ENCODE results near the gene ACTL8.

ACTL8 gene

DNA sequence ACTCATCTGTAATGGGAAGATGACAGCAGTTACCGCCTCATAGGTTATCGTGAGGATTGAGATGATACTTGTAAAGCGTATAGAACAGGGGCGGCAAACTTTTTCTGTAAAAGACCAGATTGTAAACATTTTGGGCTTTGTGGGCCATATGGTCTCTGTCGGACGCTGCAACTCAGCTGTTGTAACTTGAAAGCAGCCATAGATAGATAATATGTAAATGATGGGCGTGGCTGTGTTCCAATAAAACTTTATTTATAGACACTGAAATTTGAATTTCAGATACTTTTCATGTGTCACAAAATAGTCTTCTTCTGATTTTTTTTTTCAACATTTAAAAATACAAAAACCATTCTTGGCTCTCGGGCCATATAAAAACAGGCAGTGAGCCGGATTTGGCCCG, 15.8 kb downstream of the ACTL8 start:
- DNase-seq (ENCODE audit: low read depth): no peak

DNA sequence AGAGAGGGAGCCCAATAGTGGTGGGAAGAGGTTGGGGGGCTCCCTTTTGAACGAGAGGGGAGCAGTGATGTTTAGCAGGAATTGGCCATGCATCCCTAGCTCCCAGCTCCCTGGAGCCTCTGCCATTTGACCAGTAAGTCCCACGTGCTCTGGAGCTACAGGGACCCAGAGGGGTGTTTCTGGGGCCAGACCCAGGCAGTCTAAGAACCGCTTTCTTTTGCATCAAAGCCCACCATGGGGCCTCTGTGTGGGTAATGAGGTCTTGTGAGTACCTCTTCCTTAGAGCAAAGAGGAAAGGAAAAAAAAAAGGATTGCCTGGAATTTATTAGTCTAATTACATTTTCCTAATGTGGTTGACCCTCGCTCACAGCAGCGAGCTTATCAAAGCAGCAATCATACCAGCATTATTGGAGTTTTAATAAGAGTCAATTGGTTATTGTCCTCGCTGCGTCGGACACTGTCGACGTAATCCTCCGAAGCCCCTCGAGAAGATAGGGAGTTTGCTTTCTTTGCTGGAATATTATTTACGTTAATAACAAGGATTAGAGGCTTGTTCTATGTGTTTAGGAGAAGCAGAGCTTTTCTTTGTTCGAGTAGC, 17.6 kb downstream of the ACTL8 start:
- no peak for DNase-seq (ENCODE audit: low read depth)

DNA sequence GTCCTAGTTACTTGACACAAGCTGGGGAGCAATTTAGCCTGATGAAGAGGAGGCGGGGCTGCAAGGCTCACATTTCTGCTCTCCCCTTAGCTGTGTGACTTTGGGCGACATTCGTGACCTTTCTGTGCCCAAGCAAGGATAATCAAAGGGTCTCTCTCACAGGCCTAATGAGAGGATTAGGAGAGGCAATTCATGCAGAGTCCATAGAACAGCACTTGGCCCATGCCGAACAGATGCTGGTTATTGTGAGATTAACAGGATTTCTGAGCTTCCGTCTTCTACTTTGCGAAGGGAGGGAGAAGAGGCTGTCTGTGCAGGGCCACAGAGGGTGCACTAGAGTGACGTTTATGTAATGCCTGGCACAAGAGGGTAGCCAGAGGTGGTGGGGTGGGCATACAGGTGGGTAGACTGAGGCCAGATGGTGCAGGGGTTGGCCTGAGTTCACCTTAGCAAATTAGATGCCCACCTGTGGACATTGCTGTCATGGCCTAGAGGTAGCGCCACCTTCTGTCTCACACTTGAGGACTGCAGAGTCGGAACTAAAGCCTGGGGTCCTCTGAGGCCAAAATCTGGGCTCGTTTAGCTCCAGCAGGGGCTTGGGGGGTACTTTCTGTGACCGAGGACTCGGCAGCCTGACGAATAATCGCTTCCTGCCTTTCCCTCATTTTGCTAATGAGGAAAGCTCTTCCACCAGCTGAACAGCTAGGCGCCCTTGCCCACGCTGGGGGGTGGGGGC, 18.6 kb downstream of the ACTL8 start:
- no peak for DNase-seq (ENCODE audit: low read depth)

DNA sequence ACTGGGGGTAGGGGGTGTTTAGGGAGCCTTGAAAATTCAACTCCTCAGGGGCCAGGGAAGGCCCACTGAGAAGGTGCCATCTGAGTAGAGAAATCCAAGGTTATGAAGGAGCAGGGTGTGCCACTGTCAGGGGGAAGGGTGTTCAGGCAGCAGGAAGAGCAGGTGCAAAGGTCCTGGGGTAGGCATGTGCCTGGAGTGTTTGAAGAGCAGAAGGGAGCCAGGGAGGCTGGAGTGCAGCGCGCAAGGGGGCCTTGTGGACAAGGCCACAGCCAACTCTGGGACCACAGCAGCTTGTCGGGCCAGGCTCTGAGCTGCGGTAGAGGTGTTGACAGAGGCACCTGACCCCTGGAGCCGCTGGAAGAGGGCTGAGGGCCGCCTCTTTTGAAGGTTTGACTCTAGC, 19.3 kb downstream of the ACTL8 start:
- no peak for DNase-seq (ENCODE audit: low read depth)

DNA sequence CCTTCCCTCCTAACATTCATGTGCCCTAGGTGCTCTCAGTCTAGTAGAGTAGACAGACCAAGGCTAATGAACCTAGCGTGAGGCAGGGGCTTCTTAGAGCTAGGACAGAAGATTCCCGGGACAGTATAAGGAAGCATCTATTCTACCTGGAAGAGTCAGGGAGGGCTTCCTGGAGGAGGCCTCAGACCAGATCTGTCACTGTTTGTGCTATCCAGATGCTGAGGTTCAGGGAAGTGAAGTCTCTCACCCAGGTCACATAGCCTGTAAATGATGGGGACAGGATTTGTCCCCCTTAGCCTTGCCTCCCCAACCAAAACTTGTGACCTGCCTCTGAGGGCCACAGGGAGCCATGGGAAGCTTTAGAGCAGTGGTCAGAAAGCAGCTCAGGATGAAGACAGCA, 20.7 kb downstream of the ACTL8 start:
- DNase-seq (ENCODE audit: low read depth): no peak

DNA sequence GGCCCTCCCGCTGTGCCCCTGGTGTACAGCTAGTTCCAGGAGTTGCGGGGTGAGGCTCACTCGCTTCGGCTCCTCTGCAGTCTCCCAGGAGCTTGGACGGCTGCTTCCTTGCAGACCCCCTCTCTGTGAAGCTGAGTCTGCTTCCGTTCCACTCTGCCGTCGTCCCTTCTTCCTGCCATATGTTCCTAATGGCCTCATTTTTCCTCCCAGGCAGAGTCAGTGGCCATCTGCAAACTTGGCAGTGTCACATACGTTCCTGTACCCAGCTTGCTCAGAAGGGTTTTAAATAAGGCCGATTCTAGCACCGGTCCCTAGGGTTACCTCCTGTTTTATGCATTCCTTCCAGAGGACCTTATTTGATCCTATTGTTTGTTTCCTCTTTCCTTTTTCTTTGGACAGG, 21.3 kb downstream of the ACTL8 start:
- no peak for DNase-seq (ENCODE audit: low read depth)

DNA sequence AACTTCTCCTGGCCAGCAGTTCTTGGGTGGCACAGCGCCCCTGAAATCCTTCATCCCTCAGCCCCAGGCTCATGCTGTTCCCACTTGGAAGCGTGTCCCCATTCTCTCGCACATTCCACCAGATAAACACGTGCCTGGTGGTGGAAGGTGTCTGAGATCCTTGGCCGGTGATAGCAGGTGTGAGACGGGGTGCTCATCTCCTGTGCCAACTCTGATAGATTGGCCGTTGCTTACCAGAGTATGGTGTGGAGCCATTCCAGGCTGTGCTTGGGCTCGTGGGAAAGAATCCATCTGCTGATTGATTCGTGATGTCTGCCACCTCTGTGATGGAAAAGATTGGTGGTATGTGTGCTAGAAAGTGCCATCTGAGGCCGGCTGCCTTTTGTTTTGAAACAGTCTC, 22.2 kb downstream of the ACTL8 start:
- DNase-seq (ENCODE audit: low read depth): no peak

DNA sequence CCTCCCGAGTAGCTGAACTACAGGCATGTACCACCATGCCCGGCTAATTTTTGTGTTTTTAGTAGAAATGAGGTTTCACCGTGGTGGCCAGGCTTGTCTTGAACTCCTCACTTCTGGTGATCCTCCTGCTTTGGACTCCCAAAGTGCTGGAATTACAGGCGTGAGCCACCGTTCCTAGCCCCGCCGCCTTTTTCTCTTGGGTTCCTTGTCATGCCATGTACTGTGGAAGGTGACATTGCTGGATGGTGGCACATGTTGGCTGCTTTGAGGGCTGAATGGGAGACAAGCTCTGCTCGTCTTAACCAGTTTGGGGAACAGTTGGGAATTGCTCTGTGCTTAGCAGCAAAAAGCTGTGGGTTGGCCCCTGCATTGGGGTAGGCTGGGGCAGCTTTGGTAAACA, 22.7 kb downstream of the ACTL8 start:
- DNase-seq (ENCODE audit: low read depth): no peak

DNA sequence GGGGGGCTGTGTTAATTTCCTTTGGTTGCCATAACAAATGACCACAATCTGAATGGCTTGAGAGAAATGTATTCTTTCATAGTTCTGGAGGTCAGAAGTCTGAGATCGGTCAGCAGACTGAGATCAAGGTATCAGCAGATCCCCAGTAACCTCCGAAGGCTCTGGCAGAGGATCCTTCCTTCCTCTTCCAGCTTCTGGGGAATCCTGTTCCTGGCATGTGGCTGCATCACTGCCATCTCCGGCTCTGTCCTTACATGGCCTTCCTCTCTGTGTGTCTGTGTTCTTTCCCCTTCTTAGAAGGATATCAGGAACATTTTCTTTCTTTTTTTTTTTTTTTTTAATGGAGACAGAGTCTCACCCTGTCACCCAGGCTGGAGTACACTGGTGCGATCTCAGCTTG, 25.8 kb downstream of the ACTL8 start:
- DNase-seq (ENCODE audit: low read depth): no peak

DNA sequence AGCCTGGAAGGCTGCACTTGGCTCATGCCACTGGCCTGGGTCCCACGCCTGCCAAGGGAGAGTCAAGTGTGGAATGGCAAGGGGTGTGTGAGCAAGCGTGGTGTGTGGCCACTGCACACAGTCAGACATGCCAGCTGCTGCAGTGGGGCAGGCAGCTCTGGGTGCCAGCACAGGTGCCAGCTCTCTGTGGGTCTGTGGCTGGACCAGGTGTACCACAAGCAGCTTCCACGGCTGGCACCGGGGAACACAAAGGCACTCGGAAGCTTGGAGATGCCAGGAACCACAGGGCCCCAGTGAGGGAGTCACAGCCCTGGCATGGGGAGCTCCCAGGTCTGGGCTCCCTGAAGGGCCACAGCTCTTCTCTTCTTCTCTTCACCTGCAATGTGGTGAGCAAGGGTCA, 34.8 kb downstream of the ACTL8 start:
- no peak for DNase-seq (ENCODE audit: low read depth)

DNA sequence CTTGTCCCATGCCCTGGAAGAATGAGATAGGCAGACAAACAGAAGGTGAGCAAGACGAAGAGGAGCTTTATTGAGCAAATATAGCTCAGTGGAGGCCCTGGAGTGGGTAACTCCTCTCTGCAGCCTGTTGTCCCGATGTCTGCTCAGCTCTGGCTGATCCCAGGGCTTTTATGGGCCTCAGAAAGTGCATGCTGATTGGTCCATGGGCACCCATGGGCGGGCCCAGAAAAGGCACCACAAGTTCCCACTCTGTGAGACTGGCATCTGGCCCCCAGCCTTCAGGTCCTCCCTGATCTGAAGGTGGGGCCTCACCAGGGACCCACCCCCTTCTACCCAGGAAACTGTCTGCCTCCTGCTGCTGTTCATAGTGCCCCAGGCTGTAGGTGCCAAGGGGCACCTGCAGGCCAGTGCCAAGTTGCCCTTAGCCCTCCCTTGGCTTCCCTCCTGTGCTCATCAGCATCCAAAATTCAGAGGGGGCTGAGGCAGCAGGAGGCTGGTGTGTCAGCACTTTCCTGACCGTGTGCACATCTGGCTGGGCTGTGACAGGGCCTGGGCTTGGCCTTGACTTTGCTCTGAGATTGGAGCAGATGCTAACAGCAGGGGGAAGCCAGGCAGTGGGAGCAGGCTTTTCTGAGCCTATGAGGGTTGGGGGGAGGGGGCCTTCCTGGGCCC, 35.4 kb downstream of the ACTL8 start:
- DNase-seq (ENCODE audit: low read depth): no peak

DNA sequence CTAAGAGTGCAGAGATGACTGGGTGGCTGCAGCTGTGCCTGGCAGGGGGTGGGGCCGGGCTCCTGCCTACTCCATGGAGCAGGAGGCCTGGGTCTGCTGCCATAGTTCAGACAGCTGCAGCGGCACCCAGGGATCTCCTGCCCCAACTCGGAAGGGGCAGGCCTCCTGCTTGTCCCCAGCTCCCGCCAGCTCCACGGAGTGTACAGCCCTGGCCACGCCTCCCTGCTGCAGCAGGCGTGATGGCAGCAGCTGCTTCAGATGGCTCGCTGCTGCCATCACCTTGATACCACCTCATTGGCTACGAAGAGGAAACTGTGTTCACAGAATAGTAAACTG, 35.9 kb downstream of the ACTL8 start:
- DNase-seq (ENCODE audit: low read depth): no peak

DNA sequence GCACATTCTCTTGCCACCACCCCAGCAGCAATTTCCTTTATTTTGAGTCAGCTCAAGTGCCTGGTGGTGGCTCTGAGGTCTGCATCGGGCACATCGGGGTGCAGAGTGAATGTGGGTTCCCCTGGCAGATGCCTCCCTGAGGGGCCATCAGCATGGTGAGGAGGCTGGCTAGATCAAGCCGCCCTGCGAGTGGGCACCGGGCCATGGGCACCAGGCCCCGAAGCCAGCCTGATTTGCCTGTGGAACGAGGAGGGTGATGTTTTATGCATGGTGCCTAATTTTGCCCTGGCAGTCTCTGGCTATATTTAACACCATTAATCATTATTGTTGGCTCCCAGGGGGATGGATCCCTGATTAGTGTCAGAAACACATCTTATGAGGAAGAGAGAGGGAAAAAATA, 36.3 kb downstream of the ACTL8 start:
- DNase-seq (ENCODE audit: low read depth): no peak

DNA sequence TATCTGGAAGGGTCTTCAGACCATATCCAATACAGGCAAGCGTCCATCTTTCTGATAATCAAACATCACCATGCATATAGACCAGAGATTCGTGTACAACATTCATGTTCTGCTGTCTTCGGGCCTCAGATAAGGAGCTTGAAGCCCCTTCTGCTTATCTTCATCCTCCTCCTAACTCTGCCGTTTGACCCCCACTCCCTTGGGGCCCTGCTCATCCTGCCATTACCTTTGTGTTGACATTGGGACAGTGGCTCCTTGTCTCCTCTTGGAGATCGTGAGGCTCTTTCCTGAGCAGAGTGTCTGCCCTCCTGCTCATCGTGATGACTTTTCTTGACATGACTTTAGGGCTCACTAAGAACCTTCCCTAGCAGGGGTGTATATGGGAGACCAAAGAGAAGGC, 37.3 kb downstream of the ACTL8 start:
- DNase-seq (ENCODE audit: low read depth): no peak

DNA sequence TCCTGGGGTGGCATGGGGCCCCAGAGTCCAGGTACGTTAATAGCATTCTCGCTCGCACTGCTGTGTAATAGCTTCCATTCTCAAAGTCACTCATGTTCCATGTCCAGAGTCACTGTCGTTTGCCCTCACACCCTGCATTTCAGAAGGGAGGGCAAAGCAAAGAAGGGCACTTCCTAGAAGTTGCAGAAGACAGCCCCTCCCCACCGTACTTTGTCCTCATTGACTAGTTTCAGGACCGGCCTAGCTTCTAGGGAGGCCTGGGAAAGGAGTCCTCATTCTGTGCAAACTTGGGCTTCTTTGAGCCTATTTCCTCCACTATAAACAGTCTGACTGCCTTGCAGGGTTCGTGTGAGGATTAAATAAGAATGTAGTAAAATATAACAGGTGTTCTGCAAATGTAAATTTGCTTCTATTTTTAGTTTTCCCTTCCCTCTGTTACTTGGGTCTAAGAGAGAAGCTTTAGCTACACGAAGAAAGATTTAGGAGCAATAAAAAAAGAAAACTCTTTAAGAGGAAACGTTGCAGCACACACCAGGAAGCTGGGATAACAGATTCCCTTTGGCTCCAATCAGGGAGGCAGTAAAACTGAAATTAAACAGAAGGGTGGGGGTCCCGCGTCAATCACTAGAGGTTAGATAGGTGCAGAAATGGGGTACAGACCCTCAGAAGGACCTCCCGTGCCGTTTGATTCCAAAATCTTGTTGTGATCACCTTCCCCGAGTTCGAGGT, 40.1 kb downstream of the ACTL8 start:
- no peak for DNase-seq (ENCODE audit: low read depth)

DNA sequence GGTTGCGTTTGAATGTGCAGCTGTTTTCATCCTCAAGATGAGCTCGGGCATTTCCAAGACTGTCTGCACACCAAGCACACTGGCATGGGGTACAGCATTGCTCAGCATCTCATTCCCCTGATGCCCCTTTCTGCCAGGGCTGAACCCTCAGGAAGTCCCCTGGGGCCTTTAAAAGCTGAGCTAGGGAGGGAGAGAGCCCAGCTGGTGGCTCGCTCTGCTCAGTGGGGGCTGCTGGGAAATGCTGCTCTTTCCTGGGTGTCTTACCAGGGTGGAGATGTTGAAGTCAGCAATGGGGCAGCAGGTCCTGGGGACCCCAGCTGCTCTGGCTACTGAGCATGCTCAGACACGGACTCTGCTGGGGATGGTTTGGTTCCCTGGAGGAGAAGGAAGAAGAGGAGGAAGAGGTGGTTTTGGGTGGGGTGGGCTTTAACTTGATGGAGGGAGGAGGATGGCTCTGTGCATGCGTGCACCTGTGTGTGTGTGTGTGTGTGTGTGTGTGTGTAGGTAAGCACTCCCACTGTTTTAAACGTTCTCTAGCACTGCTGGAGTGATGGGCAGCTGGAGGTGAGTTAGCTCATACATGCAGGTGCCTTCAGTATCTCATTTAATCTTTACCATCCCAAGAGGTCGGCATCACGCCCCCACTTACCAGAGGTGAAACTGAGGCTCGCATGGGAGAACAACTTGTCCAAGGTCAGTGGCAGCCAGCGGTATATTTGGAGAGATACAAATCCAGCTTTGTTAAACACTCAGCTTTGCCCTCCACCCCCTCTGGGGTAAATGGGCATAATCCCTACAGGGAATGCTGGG, 40.9 kb downstream of the ACTL8 start:
- DNase-seq (ENCODE audit: low read depth): no peak

DNA sequence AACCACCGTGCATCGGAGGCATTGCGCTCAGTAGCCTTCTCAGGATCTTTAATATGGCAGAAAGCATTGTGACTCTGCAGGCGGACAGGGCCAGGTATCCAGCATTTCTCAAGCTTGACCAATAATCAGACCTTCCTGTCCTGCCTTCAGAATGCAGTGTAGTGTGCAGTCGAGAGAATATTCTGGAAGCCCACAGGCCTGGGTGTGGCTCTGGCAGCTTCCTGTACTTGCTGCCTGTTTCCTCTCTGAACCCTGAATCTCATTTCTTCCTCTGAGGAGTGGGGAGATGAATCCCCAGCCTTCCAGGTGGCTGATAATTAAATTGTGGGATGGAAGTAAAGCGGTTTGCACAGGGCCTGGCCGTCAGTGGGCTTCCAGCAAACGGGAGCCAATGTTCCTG, 42.3 kb downstream of the ACTL8 start:
- no peak for DNase-seq (ENCODE audit: low read depth)

DNA sequence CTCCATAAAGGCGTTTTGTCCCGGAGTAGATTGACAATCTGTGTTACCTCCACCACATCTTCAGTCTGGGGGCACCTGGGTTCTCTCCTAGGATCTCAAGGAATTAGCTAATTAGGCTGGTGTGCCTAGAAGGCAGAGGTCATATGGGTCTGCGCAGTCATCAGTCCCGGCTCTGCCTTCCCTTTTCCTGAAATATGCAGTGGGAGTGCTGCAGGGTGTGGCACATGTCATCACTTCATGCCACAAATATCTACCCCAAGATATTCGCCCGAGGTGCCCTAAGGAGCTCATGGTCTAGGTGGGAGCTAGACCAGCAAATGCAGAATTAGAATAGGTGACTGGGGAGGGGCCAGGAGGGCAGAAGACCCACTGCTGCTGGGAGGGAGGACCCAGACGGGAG, 42.9 kb downstream of the ACTL8 start:
- no peak for DNase-seq (ENCODE audit: low read depth)

DNA sequence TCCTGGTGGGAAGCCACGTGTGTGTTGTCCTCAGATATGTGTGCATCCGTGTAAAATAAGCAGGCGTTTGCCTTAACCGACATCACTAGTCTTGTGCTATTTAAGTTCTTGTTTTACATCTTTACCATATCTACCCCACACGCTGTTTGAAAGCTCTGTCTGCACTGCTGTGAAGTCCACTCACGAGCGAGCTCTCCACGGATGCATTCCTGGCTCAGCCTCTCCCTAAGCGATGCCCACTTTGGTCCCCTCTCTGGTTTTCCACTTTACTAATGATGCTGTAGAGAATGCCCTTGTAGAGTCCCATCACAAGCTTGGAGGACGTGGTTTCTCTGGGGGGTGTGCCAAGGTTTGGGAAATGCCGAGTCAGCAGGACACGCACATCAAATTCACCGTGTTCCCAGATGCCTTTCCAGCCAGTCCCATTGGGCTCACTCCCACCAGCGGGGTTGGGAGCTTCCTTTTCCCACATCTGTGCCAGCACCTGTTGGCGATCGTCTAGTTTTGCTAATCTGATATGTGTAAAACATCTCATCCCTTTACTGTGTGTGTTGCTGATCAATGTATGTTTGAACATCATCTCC, 43.8 kb downstream of the ACTL8 start:
- no peak for DNase-seq (ENCODE audit: low read depth)

DNA sequence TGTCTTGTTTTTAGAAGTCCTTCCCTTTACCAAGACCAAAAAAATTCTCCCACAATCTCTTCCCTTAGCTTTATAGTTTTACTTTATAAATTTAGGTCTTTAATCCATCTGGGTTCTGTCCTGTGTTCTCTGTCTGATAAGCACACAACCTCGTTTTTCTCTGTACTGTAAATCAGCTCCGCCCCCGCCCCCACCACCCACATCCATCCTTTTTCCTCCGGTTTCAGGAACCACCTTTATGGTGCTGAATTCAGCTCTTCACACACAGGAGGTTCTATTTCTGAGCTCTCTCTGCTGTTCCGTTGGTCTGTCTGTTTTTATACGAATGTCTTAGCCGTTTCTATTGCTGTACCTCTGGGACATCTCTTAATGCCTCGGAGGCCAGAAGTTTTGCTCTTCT, 44.5 kb downstream of the ACTL8 start:
- DNase-seq (ENCODE audit: low read depth): no peak

DNA sequence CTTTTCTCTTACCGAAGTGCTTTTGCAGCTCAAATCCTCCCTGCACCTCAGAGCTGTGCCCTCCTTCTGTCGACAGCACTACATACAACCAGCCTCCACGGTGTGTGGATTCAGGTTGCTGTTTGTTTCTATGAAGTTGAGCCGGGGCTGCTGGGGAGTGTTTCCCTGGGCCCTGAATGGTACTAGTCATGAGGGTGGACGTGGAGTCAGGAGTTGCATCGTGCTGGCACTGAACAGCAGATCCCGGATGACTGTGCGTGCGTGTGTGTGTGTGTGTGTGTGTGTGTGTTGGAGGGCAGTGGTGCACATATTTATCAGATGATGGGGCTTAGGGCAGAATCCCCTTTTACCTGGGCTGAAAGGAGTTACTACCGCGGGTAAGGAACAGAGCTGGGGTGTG, 47.0 kb downstream of the ACTL8 start:
- DNase-seq (ENCODE audit: low read depth): no peak

DNA sequence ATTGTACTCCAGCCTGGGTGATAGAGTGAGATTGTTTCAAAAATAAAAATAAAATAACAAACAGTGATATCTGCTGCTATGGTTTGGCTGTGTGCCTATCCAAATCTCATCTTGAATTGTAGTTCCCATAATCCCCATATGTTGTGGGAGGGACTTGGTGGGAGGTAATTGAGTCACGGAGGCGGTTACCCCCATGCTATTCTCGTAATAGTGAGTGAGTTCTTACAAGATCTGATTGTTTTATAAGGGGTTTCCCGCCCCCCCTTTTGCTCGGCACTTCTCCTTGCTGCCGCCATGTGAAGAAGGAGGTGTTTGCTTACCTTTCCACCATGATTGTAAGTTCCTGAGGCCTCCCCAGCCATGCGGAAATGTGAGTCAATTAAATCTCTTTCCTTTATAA, 47.8 kb downstream of the ACTL8 start:
- no peak for DNase-seq (ENCODE audit: low read depth)
